ENCODE results near the gene MLYCD.

MLYCD gene

GRCh38 chr16:83959656-83960434, 60.9 kb downstream of the MLYCD start:
- H3K4me1 ChIP-seq, result no peaks in the 10 kb centered on the region
- H3K36me3 ChIP-seq, result no peaks in the 10 kb centered on the region
- H4K20me1 ChIP-seq, result no peaks in the 10 kb centered on the region
- no peak overlapping the region for H3K4me2 ChIP-seq
- H3K27ac ChIP-seq, result no peak overlapping the region
- no peak for TF ChIP-seq Cebpa-rat (IDR thresholded peaks at IDR 0.05)
- peaks cover 10% of the 10 kb centered on the region for H3K27me3 ChIP-seq
- no peak overlapping the region for H3K4me3 ChIP-seq
- no peaks in the 10 kb centered on the region for H3K9me3 ChIP-seq
- H3K9ac ChIP-seq, result no peak overlapping the region

- H3K4me1 ChIP-seq, result no peaks in the 10 kb centered on the region
- H3K36me3 ChIP-seq, result no peaks in the 10 kb centered on the region
- no peak for TF ChIP-seq Cebpa-rat (IDR thresholded peaks at IDR 0.05)
- no peaks in the 10 kb centered on the region for H3K9me3 ChIP-seq
- no peak overlapping the region for H3K4me3 ChIP-seq
- H3K4me2 ChIP-seq, result no peak overlapping the region
- H4K20me1 ChIP-seq, result no peaks in the 10 kb centered on the region
- H3K27ac ChIP-seq, result no peak overlapping the region
- no peak overlapping the region for H3K9ac ChIP-seq
- H3K27me3 ChIP-seq, result peaks cover 2% of the 10 kb centered on the region; the same call in 1 of the 2 replicates
These were observed 61.8 kb downstream of the MLYCD start for GRCh38 chr16:83960521-83961249.

- H3K4me2 ChIP-seq, result no peak overlapping the region
- H3K27me3 ChIP-seq, result no peaks in the 10 kb centered on the region
- H3K9me3 ChIP-seq, result no peaks in the 10 kb centered on the region
- no peaks in the 10 kb centered on the region for H4K20me1 ChIP-seq
- H3K4me1 ChIP-seq, result no peaks in the 10 kb centered on the region
- TF ChIP-seq Cebpa-rat (IDR thresholded peaks at IDR 0.05), result no peak
- H3K36me3 ChIP-seq, result no peaks in the 10 kb centered on the region
- H3K9ac ChIP-seq, result no peak overlapping the region
- no peak overlapping the region for H3K27ac ChIP-seq
- H3K4me3 ChIP-seq, result no peak overlapping the region
These were observed 62.7 kb downstream of the MLYCD start for GRCh38 chr16:83961591-83961990.

- no peak overlapping the region for H3K4me2 ChIP-seq
- no peaks in the 10 kb centered on the region for H3K9me3 ChIP-seq
- no peak overlapping the region for H3K4me3 ChIP-seq
- no peaks in the 10 kb centered on the region for H3K36me3 ChIP-seq
- H3K27me3 ChIP-seq, result peaks cover 5% of the 10 kb centered on the region; the same call in 1 of the 2 replicates
- TF ChIP-seq Cebpa-rat (IDR thresholded peaks at IDR 0.05), result no peak
- no peaks in the 10 kb centered on the region for H3K4me1 ChIP-seq
- H3K27ac ChIP-seq, result no peak overlapping the region
- no peak overlapping the region for H3K9ac ChIP-seq
- no peaks in the 10 kb centered on the region for H4K20me1 ChIP-seq
These were observed 64.6 kb downstream of the MLYCD start for GRCh38 chr16:83963277-83964119.

GRCh38 chr16:83964684-83965443, 65.9 kb downstream of the MLYCD start:
- H3K9me3 ChIP-seq, result no peaks in the 10 kb centered on the region
- no peak overlapping the region for H3K4me3 ChIP-seq
- H3K4me1 ChIP-seq, result no peaks in the 10 kb centered on the region
- H3K4me2 ChIP-seq, result no peak overlapping the region
- H3K36me3 ChIP-seq, result no peaks in the 10 kb centered on the region
- H4K20me1 ChIP-seq, result no peaks in the 10 kb centered on the region
- H3K9ac ChIP-seq, result no peak overlapping the region
- no peak overlapping the region for H3K27ac ChIP-seq
- no peak for TF ChIP-seq Cebpa-rat (IDR thresholded peaks at IDR 0.05)
- peaks cover 17% of the 10 kb centered on the region for H3K27me3 ChIP-seq

- Histone ChIP-seq H4K20me1 (no peaks in the 10 kb centered on the region), H3K9ac (no peak overlapping the region), H3K27me3 (peaks cover 23% of the 10 kb centered on the region), H3K4me1 (no peaks in the 10 kb centered on the region), H3K4me2 (no peak overlapping the region), H3K27ac (no peak overlapping the region), H3K4me3 (no peak overlapping the region), H3K36me3 (no peaks in the 10 kb centered on the region), H3K9me3 (no peaks in the 10 kb centered on the region)
- no peak for TF ChIP-seq Cebpa-rat (IDR thresholded peaks at IDR 0.05)
These were observed 66.7 kb downstream of the MLYCD start for GRCh38 chr16:83965444-83966152.

- Histone ChIP-seq H4K20me1 (no peaks in the 10 kb centered on the region), H3K27me3 (peaks cover 23% of the 10 kb centered on the region), H3K27ac (no peak overlapping the region), H3K9me3 (no peaks in the 10 kb centered on the region), H3K4me1 (no peaks in the 10 kb centered on the region), H3K4me2 (no peak overlapping the region), H3K36me3 (no peaks in the 10 kb centered on the region), H3K9ac (no peak overlapping the region), H3K4me3 (no peak overlapping the region)
- TF ChIP-seq Cebpa-rat (IDR thresholded peaks at IDR 0.05), result no peak
These were observed 67.3 kb downstream of the MLYCD start for GRCh38 chr16:83966153-83966696.

GRCh38 chr16:83967091-83967490, 68.2 kb downstream of the MLYCD start:
- Histone ChIP-seq H3K9ac (no peak overlapping the region), H3K36me3 (no peaks in the 10 kb centered on the region), H4K20me1 (no peaks in the 10 kb centered on the region), H3K4me3 (no peak overlapping the region), H3K4me1 (no peaks in the 10 kb centered on the region), H3K27me3 (peaks cover 23% of the 10 kb centered on the region), H3K4me2 (no peak overlapping the region), H3K9me3 (no peaks in the 10 kb centered on the region), H3K27ac (no peak overlapping the region)
- TF ChIP-seq Cebpa-rat (IDR thresholded peaks at IDR 0.05), result no peak

Data from BLaER1 (cell line).